GM12891 (cell line): ENCODE results near the gene TMEM150B.

ENCODE experiments used
- POLR2A ChIP-seq: IDR thresholded peaks from 2 replicates; pipeline ENCODE4 v1.6.1; 2011; ENCODE audit warnings: low read depth, low read length, control low read depth
- POLR2AphosphoS5 ChIP-seq: IDR thresholded peaks from 2 replicates; pipeline ENCODE4 v1.6.1; 2011; ENCODE audit warnings: low read depth, low read length, control low read depth
- POU2F2 ChIP-seq: IDR thresholded peaks from 2 replicates; pipeline ENCODE4 v1.6.1; 2011; ENCODE audit warnings: low read depth, mild to moderate bottlenecking, control low read depth, low read length, moderate library complexity
- SPI1 ChIP-seq: IDR thresholded peaks from 2 replicates; pipeline ENCODE4 v1.6.1; 2011; ENCODE audit warnings: low read depth, low read length, control low read depth

DNA sequence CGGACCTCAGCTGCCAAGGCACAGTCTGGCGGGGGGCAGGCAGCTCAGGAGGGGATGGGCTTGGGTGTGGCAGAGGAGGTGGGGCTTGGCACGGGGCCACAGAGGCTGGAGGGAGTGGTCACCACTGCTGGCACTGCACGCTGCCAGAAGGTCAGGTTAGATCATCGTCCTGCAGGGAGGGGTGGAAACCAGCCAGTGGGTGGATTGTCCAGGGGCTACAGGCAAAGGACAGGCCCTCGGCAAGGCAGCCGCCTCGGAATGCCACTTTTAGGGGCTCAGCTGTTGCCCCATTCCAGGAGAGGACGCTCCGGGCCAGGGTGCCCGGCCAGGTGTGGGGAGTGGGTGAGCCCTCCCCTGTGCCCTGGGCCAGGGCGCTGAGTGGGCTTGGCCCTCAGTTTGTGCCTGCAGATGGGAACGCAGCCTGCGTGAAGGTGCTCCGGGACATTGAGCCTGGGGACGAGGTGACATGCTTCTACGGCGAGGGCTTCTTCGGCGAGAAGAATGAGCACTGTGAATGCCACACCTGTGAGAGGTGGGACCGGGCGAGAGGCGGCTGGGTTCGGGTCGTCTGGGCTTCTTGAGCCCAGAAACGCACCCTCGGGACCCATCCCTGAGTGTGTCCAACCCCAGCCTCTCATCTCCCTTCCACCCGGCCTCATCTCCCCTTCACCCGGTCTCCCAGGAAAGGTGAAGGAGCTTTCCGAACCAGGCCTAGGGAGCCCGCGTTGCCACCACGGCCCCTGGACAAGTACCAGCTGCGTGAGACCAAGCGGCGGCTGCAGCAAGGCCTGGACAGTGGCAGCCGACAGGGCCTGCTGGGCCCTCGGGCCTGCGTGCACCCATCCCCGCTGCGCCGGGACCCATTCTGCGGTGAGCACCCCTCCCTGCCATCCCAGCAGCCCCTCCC, 20.9 kb upstream of the TMEM150B start:
- no peak for TF ChIP-seq POLR2A
- TF ChIP-seq POLR2AphosphoS5, result no peak
- no peak for TF ChIP-seq SPI1
- TF ChIP-seq POU2F2, result no peak
